ENCODE results near the gene MTAP. TPM values are rescaled to one million over a fixed set of nuclear protein-coding genes. Genes with fewer than 3 reads are reported as not detected.

MTAP gene
- total and polyA plus RNA-seq, 12 donors: 4.9 to 26.2 (median 20.6) TPM

DNA sequence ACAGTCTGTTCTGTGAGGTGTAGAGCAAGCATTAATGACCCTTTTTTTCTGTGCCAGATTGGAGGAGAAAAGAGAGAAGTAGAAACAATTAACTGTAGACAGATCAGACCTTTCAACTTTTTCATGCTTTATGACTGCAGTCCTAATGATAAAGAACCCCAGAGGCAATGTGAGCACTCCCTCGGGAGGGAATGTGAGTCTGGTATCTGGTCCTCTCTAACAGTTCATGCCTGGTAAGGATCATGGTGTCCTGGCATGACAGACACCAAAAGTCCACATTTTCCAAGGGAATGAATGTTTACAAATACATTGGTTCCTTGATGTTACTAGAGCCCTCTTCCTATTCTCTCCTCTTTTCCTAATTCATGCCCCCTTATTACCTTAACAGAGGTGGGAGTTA lies 70.3 kb downstream of the MTAP start:
- Histone ChIP-seq H3K27ac (no peak overlapping the region), H3K9me3 (peaks cover 0 to 22% (median 0%) of the 10 kb centered on the region in 11 donors), H3K4me1 (peaks cover 0 to 8% (median 0%) of the 10 kb centered on the region in 9 donors), H3K4me3 (no peak overlapping the region), H3K27me3 (no peaks in the 10 kb centered on the region), H3K36me3 (peaks cover 0 to 25% (median 0%) of the 10 kb centered on the region in 9 donors)
- 17 to 35% methylated on average over 1 of the region's 1 CpG for WGBS, 2 donors
- ATAC-seq (no peak), DNase-seq (no peak)
- TF ChIP-seq, protein P1, sequence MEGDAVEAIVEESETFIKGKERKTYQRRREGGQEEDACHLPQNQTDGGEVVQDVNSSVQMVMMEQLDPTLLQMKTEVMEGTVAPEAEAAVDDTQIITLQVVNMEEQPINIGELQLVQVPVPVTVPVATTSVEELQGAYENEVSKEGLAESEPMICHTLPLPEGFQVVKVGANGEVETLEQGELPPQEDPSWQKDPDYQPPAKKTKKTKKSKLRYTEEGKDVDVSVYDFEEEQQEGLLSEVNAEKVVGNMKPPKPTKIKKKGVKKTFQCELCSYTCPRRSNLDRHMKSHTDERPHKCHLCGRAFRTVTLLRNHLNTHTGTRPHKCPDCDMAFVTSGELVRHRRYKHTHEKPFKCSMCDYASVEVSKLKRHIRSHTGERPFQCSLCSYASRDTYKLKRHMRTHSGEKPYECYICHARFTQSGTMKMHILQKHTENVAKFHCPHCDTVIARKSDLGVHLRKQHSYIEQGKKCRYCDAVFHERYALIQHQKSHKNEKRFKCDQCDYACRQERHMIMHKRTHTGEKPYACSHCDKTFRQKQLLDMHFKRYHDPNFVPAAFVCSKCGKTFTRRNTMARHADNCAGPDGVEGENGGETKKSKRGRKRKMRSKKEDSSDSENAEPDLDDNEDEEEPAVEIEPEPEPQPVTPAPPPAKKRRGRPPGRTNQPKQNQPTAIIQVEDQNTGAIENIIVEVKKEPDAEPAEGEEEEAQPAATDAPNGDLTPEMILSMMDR (IDR thresholded peaks at IDR 0.05): no peak
- intact Hi-C loops (cut with DNase I): no loop called here

DNA sequence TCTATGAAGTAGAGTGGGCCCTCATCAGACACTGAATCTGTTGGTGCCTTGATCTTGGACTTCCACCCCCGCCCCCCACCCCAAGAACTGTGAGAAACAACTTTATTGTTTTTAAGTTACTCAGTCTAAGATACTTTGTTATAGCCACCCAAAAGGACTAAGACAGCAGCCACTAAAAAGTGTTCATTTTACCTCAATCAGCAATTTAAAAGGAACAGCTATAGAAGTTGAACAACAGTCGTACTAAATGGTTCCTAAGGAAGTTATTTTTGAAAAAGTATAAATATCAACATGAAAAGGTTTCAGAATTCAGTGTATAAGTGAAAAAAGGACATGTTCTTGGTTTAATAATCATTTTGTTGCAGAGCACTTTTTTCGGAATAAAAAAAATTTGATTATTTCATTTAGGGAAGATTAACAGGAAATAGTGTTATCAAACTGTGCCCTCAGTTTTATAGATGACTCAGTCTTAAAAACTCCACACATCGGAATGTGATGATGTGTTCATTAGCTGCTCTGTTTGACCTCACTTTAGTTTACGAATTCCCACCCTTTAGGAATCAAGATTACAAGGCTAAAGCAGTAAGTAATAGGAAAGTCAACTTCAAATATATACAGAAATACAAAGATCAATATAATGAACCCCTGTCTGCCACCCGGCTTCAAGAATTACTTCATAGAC lies 71.2 kb downstream of the MTAP start:
- no peak overlapping the region for H3K27ac ChIP-seq
- DNase-seq (no peak), ATAC-seq (no peak)
- H3K9me3 ChIP-seq: peaks cover 0 to 22% (median 0%) of the 10 kb centered on the region in 11 donors
- H3K4me1 ChIP-seq: peaks cover 0 to 8% (median 0%) of the 10 kb centered on the region in 9 donors
- H3K27me3 ChIP-seq: no peaks in the 10 kb centered on the region
- no peak overlapping the region for H3K4me3 ChIP-seq
- peaks cover 0 to 16% (median 0%) of the 10 kb centered on the region in 9 donors for H3K36me3 ChIP-seq
- TF ChIP-seq, protein P1 (IDR thresholded peaks at IDR 0.05): no peak
- intact Hi-C loops (cut with DNase I): no loop called here
- 72 to 78% methylated on average over 6 of the region's 6 CpGs for WGBS, 2 donors

DNA sequence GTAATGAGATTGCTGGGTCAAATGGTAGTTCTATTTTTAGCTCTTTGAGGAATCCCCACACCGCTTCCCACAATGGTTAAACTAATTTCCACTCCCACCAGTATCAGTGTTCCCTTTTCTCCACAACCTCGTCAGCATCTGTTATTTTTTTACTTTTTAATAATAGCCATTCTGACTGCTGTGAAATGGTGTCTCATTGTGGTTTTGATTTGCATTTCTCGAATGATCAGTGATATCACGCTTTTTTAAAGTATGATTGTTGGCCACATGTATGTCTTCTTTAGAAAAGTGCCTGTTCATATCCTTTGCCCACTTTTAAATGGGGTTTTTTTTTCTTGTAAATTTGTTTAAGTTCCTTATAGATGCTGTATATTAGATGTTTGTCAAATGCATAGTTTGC lies 73.5 kb downstream of the MTAP start:
- H3K27me3 ChIP-seq: no peaks in the 10 kb centered on the region
- intact Hi-C loops (cut with DNase I): no loop called here
- TF ChIP-seq, protein P1 (IDR thresholded peaks at IDR 0.05): no peak
- no peak overlapping the region for H3K4me3 ChIP-seq
- H3K36me3 ChIP-seq: peaks cover 0 to 30% (median 0%) of the 10 kb centered on the region in 9 donors
- peaks cover 0 to 35% (median 6%) of the 10 kb centered on the region in 11 donors for H3K9me3 ChIP-seq
- peaks cover 0 to 8% (median 0%) of the 10 kb centered on the region in 9 donors for H3K4me1 ChIP-seq
- no peak overlapping the region for H3K27ac ChIP-seq
- ATAC-seq: no peak
- no peak for DNase-seq
- WGBS, 2 donors: 96 to 99% methylated on average over 4 of the region's 4 CpGs

DNA sequence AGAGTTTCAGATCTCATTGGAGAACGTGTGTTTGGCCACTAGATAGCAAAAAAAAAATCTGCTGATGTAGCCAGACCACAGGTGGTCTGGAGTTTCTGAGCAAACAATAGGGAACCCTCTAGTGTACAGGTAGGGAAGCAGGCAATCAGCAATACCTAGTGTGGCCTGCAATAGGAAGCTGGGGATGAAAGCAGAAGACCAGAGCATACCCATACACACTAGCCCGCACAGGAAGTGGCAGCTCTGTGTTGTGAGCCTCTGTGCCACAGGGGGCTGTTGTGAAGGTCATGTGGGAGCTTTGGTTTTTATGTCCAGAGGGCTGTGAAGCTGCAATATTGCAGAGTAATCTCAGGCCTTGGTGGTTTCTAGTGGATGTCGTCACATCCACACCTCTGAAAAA lies 81.2 kb downstream of the MTAP start:
- intact Hi-C loops (cut with DNase I): no loop called here
- Histone ChIP-seq H3K27me3 (no peaks in the 10 kb centered on the region), H3K4me3 (no peak overlapping the region), H3K27ac (no peak overlapping the region), H3K4me1 (no peaks in the 10 kb centered on the region), H3K9me3 (peaks cover 0 to 48% (median 12%) of the 10 kb centered on the region in 11 donors), H3K36me3 (peaks cover 0 to 30% (median 5%) of the 10 kb centered on the region in 9 donors)
- WGBS, 2 donors: 83 to 85% methylated on average over 3 of the region's 3 CpGs
- DNase-seq (no peak), ATAC-seq (no peak)
- TF ChIP-seq, protein P1 (IDR thresholded peaks at IDR 0.05): no peak
